ENCODE results near the gene RANBP3. TPM values are rescaled to one million over a fixed set of nuclear protein-coding genes. Genes with fewer than 3 reads are reported as not detected.
A peak's percentile ranks its signal among the peaks of the same experiment; 100 is the strongest.

Gene RANBP3
- total and polyA plus RNA-seq, 7 experiments from 2014 or later = 7.0 to 104 (median 92.0) TPM

DNA sequence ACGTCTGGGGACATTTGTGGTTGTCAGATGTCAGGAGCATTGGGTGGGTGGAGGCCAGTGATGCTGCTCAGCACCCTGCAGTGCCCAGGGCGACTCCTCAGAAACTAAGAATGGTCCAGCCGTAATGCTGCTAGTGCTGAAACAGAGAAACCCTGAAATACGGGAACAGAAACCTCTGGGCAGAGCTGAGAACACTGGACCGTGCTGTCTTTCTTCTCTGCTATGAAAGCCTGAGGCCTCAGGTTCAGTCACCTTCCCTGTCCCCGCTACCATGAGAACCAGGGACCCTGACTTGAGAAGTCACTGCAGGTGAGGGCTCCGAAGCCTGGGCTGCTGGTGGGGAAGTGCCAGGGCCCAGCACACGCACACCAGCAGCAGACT is 50.5 kb downstream of the RANBP3 start:
- no peaks in the 10 kb centered on the region for H3K9me3 Mint-ChIP-seq
- DNase-seq = no peak
- H3K27ac Mint-ChIP-seq = no peak overlapping the region
- no peak overlapping the region for H3K4me3 Mint-ChIP-seq
- ChIA-PET CTCF (interaction anchor here (0.5 kb wide), 1 partner anchor 1075 kb away, joined by 3 read pairs; no protein-coding TSS in a partner anchor), POLR2A (interaction anchor here (0.8 kb wide), 1 partner anchor 32 kb away, joined by 5 read pairs; no protein-coding TSS in a partner anchor)
- Histone ChIP-seq H3K36me3 (ENCODE audit: control insufficient read depth in 2 of 3, insufficient read depth in 3 of 3, low read length in 3 of 3) (peaks cover 18 to 98% (median 48%) of the 10 kb centered on the region in 3 experiments), H3K4me3 (ENCODE audit: low read length) (no peak overlapping the region), H3K4me1 (ENCODE audit: control insufficient read depth in 2 of 2, insufficient read depth in 2 of 2, low read length in 2 of 2) (no peaks in the 10 kb centered on the region), H3K27me3 (ENCODE audit: control insufficient read depth in 2 of 2, insufficient read depth in 2 of 2, low read length in 2 of 2) (no peaks in the 10 kb centered on the region), H3K9me3 (ENCODE audit: control insufficient read depth in 2 of 3, low read length in 3 of 3) (no peaks in the 10 kb centered on the region), H3K27ac (ENCODE audit: low read depth, low read length) (no peak overlapping the region)
- no peak for ATAC-seq
- intact Hi-C loops (cut with micrococcal nuclease) = no loop called here
- H3K36me3 Mint-ChIP-seq = peaks cover 7 to 55% (median 17%) of the 10 kb centered on the region in 5 donors
- H3K4me1 Mint-ChIP-seq = peaks cover 0 to 5% (median 0%) of the 10 kb centered on the region in 7 donors
- no peaks in the 10 kb centered on the region for H3K27me3 Mint-ChIP-seq

DNA sequence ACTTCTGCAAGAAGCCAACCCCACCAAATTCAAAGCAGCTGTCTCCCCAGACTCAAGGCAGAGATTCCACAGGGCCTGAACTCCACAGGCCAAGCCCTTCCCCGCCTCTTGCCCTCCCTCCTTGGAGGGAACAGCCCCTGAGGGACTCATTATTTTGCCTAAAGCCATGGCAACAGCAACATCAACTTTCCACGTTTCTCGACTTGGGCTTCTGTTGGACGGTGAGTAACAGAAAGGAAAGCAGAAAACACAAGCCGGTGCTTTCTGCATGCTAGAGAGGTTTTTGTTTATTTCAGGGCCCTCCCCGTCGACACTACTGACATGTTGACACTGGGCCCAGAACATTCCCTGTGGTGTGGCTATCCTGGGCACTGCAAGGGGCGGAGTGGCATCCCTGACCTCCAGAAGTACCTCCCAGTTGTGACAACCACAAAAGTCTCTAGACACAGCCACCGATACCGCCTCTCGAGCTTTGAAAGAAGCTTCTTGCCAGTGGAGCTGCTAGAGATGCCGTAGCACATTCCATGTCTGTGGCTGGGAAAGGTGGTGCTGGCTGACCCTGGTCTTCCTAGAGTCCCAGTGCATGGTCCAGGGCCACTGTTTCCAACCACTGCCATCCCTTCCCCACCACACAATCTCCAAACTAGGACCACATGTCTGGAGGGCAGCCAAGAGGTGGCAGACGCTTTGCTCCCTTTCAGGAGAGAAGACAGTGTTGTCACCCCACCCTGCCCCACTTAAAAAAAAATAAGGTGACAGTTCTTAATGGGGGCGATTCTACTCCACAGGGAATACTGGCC is 51.1 kb downstream of the RANBP3 start:
- no peaks in the 10 kb centered on the region for H3K9me3 ChIP-seq (ENCODE audit: control insufficient read depth in 2 of 3, low read length in 3 of 3)
- H3K4me1 ChIP-seq (ENCODE audit: control insufficient read depth in 2 of 2, insufficient read depth in 2 of 2, low read length in 2 of 2) = no peaks in the 10 kb centered on the region
- no peaks in the 10 kb centered on the region for H3K27me3 ChIP-seq (ENCODE audit: control insufficient read depth in 2 of 2, insufficient read depth in 2 of 2, low read length in 2 of 2)
- peaks cover 19 to 98% (median 51%) of the 10 kb centered on the region in 3 experiments for H3K36me3 ChIP-seq (ENCODE audit: control insufficient read depth in 2 of 3, insufficient read depth in 3 of 3, low read length in 3 of 3)
- Mint-ChIP-seq H3K36me3 (peaks cover 7 to 55% (median 17%) of the 10 kb centered on the region in 5 donors), H3K27me3 (no peaks in the 10 kb centered on the region), H3K4me3 (no peak overlapping the region), H3K4me1 (peaks cover 0 to 5% (median 0%) of the 10 kb centered on the region in 7 donors), H3K27ac (no peak overlapping the region), H3K9me3 (no peaks in the 10 kb centered on the region)
- CTCF ChIA-PET = interaction anchor here (0.5 kb wide), 1 partner anchor 1075 kb away, joined by 3 read pairs; no protein-coding TSS in a partner anchor
- ATAC-seq (no peak), DNase-seq (no peak)
- POLR2A ChIA-PET = interaction anchor here (0.8 kb wide), 1 partner anchor 33 kb away, joined by 5 read pairs; no protein-coding TSS in a partner anchor
- H3K4me3 ChIP-seq (ENCODE audit: low read length) = no peak overlapping the region
- intact Hi-C loops (cut with micrococcal nuclease) = no loop called here
- no peak overlapping the region for H3K27ac ChIP-seq (ENCODE audit: low read depth, low read length)

DNA sequence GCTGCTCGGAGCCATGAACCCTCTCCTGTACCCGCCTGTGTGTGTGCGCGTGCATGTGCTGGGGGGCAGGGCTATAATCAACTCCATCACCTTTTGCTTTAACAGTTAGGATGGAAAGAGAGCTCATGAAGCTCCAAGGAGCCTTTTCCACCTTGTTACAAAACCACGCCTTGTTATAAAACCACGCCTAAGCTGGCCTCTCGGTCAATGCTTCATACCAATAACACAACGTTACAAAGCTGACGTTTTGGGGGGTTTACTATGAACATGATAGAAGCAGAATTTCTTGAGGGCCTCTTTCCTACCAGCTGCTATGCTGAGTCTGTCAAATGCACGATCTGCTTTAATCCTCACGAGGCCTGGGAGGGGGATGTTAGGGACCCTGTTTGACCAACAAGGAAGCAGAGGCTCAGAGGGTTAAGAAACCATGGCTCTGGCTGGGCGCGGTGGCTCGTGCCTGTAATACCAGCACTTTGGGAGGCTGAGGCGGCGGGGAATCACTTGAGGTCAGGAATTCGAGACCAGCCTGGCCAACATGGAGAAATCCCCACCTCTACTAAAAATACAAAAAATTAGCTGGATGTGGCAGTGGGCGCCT is 52.0 kb downstream of the RANBP3 start:
- Mint-ChIP-seq H3K27ac (no peak overlapping the region), H3K9me3 (no peaks in the 10 kb centered on the region), H3K27me3 (no peaks in the 10 kb centered on the region), H3K36me3 (peaks cover 7 to 59% (median 17%) of the 10 kb centered on the region in 5 donors), H3K4me3 (no peak overlapping the region), H3K4me1 (peaks cover 0 to 5% (median 0%) of the 10 kb centered on the region in 7 donors)
- intact Hi-C loops (cut with micrococcal nuclease) = no loop called here
- no peaks in the 10 kb centered on the region for H3K4me1 ChIP-seq (ENCODE audit: control insufficient read depth in 2 of 2, insufficient read depth in 2 of 2, low read length in 2 of 2)
- ChIA-PET CTCF (no interaction called here), POLR2A (interaction anchor here (1.2 kb wide), 1 partner anchor 24 kb away, joined by 4 read pairs; no protein-coding TSS in a partner anchor)
- no peak overlapping the region for H3K4me3 ChIP-seq (ENCODE audit: low read length)
- H3K27me3 ChIP-seq (ENCODE audit: control insufficient read depth in 2 of 2, insufficient read depth in 2 of 2, low read length in 2 of 2) = no peaks in the 10 kb centered on the region
- no peaks in the 10 kb centered on the region for H3K9me3 ChIP-seq (ENCODE audit: control insufficient read depth in 2 of 3, low read length in 3 of 3)
- peaks cover 24 to 100% (median 50%) of the 10 kb centered on the region in 3 experiments for H3K36me3 ChIP-seq (ENCODE audit: control insufficient read depth in 2 of 3, insufficient read depth in 3 of 3, low read length in 3 of 3)
- ATAC-seq (no peak), DNase-seq (no peak)
- H3K27ac ChIP-seq (ENCODE audit: low read depth, low read length) = no peak overlapping the region

DNA sequence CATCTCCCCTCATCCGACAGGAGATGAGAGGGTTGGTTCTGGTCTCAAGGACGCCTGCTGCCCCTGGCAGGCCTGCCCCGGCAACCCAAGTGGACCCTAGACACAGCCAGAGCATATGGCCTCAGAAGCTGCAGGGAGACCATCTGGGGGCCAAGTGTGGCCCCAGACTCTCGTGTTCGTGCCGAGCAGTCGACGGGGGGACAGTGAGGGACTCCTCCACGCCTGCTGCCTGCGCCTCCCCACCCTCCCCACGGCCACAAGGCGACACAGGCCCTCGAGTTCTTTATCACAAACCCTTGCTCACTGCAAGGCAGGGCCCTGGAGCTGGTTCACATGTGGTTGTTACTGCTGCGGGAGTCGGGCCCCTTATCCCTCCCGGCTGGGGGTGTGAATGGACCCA is 54.6 kb downstream of the RANBP3 start:
- H3K36me3 ChIP-seq (ENCODE audit: control insufficient read depth in 2 of 3, insufficient read depth in 3 of 3, low read length in 3 of 3) = peaks cover 19 to 100% (median 53%) of the 10 kb centered on the region in 3 experiments
- Mint-ChIP-seq H3K27me3 (no peaks in the 10 kb centered on the region), H3K27ac (peak overlapping the region in 2 of 9 donors; percentile 28 to 72), H3K4me3 (no peak overlapping the region), H3K9me3 (no peaks in the 10 kb centered on the region), H3K36me3 (peaks cover 7 to 42% (median 11%) of the 10 kb centered on the region in 5 donors), H3K4me1 (peaks cover 0 to 5% (median 0%) of the 10 kb centered on the region in 7 donors)
- POLR2A ChIA-PET = interaction anchor here (0.6 to 1.1 kb wide), 2 partner anchors 12 to 14 kb away, joined by 3 to 5 read pairs; no protein-coding TSS in a partner anchor
- no peak for DNase-seq
- H3K27me3 ChIP-seq (ENCODE audit: control insufficient read depth in 2 of 2, insufficient read depth in 2 of 2, low read length in 2 of 2) = no peaks in the 10 kb centered on the region
- ATAC-seq = no peak
- intact Hi-C loops (cut with micrococcal nuclease) = no loop called here
- no peaks in the 10 kb centered on the region for H3K4me1 ChIP-seq (ENCODE audit: control insufficient read depth in 2 of 2, insufficient read depth in 2 of 2, low read length in 2 of 2)
- H3K9me3 ChIP-seq (ENCODE audit: control insufficient read depth in 2 of 3, low read length in 3 of 3) = no peaks in the 10 kb centered on the region
- H3K4me3 ChIP-seq (ENCODE audit: low read length) = no peak overlapping the region
- CTCF ChIA-PET = no interaction called here
- no peak overlapping the region for H3K27ac ChIP-seq (ENCODE audit: low read depth, low read length)

GRCh38 chr19:5922161-5922545 is 55.8 kb downstream of the RANBP3 start:
- H3K36me3 ChIP-seq (ENCODE audit: control insufficient read depth in 2 of 3, insufficient read depth in 3 of 3, low read length in 3 of 3) = peaks cover 11 to 99% (median 49%) of the 10 kb centered on the region in 3 experiments
- no peak overlapping the region for H3K4me3 ChIP-seq (ENCODE audit: low read length)
- Mint-ChIP-seq H3K4me3 (no peak overlapping the region), H3K27ac (peak overlapping the region in 3 of 9 donors; percentile 10 to 39 (median 12)), H3K36me3 (peaks cover 4 to 36% (median 10%) of the 10 kb centered on the region in 5 donors), H3K4me1 (peaks cover 0 to 5% (median 0%) of the 10 kb centered on the region in 7 donors), H3K27me3 (no peaks in the 10 kb centered on the region), H3K9me3 (no peaks in the 10 kb centered on the region)
- CTCF ChIA-PET = no interaction called here
- intact Hi-C loops (cut with micrococcal nuclease) = no loop called here
- no peak overlapping the region for H3K27ac ChIP-seq (ENCODE audit: low read depth, low read length)
- DNase-seq = no peak
- H3K27me3 ChIP-seq (ENCODE audit: control insufficient read depth in 2 of 2, insufficient read depth in 2 of 2, low read length in 2 of 2) = no peaks in the 10 kb centered on the region
- ATAC-seq = no peak
- H3K4me1 ChIP-seq (ENCODE audit: control insufficient read depth in 2 of 2, insufficient read depth in 2 of 2, low read length in 2 of 2) = no peaks in the 10 kb centered on the region
- POLR2A ChIA-PET = no interaction called here
- no peaks in the 10 kb centered on the region for H3K9me3 ChIP-seq (ENCODE audit: control insufficient read depth in 2 of 3, low read length in 3 of 3)

DNA sequence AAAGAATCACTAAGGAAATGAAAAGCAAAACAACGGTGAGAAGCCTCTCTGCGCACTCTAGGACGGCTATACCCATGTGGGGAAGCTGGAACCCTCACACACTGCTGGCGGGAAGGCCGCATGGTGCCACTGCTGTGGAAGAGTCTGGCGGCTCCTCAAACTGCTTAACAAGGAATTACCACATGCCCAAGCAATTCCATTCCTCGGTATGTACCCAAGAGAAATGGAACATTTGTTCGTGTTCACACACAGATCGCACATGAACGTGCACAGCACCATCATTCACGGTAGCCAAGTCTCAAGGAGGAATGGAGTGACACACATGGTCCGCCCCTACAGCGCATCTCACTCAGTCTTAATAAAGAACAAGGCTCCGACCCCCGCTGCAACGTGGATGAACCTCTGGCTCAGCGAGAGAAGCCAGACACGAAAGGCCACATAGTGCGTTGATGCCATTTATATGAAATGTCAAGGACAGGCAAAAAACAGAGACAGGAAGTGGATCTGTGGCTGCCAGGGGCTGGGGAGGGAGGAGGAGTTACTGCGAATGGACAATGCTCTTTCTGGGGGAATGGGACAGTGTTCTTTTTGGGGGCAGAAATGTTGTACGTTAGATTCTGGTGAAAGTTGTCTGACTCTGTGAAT is 56.3 kb downstream of the RANBP3 start:
- ATAC-seq (no peak), DNase-seq (no peak)
- Mint-ChIP-seq H3K27ac (peak overlapping the region in 3 of 9 donors; percentile 10 to 39 (median 19)), H3K4me1 (peaks cover 0 to 5% (median 0%) of the 10 kb centered on the region in 7 donors), H3K27me3 (no peaks in the 10 kb centered on the region), H3K9me3 (no peaks in the 10 kb centered on the region), H3K4me3 (no peak overlapping the region), H3K36me3 (peaks cover 4 to 36% (median 10%) of the 10 kb centered on the region in 5 donors)
- intact Hi-C loops (cut with micrococcal nuclease) = no loop called here
- CTCF ChIA-PET = no interaction called here
- Histone ChIP-seq H3K27ac (ENCODE audit: low read depth, low read length) (no peak overlapping the region), H3K9me3 (ENCODE audit: control insufficient read depth in 2 of 3, low read length in 3 of 3) (no peaks in the 10 kb centered on the region), H3K4me1 (ENCODE audit: control insufficient read depth in 2 of 2, insufficient read depth in 2 of 2, low read length in 2 of 2) (no peaks in the 10 kb centered on the region), H3K27me3 (ENCODE audit: control insufficient read depth in 2 of 2, insufficient read depth in 2 of 2, low read length in 2 of 2) (no peaks in the 10 kb centered on the region), H3K4me3 (ENCODE audit: low read length) (no peak overlapping the region), H3K36me3 (ENCODE audit: control insufficient read depth in 2 of 3, insufficient read depth in 3 of 3, low read length in 3 of 3) (peaks cover 6 to 99% (median 44%) of the 10 kb centered on the region in 3 experiments)
- POLR2A ChIA-PET = no interaction called here

All from naive thymus-derived CD4-positive, alpha-beta T cell (primary cell).